Astrocyte (in vitro differentiated cells and primary cell): Measurements from ENCODE around the gene FUOM. TPM values are rescaled to one million over a fixed set of nuclear protein-coding genes. Genes with fewer than 3 reads are reported as not detected.

Experiments
- DNase-seq: peaks from one replicate; pipeline ENCODE4 v3.0.0-alpha.2; 2010; ENCODE audit warnings: low read depth
- FAIRE-seq: peaks from 2 replicates; lab custom pipeline; 2011; peaks lifted over from hg19 to GRCh38; lab: Jason Lieb, UNC
- H2AFZ ChIP-seq: 2 replicates; pipeline ENCODE4 v1.6.0; 2012; ENCODE audit warnings: low read depth, low read length, inconsistent platforms
- H3K27ac ChIP-seq: 2 replicates; pipeline ENCODE4 v1.5.1; 2011; ENCODE audit warnings: low read depth, low read length, inconsistent platforms
- H3K27me3 ChIP-seq: 2 replicates; pipeline ENCODE4 v1.6.0; 2011; ENCODE audit warnings: low read length, inconsistent platforms; ENCODE audit not compliant: insufficient read depth
- H3K36me3 ChIP-seq: 2 replicates; pipeline ENCODE4 v1.5.1; 2011; ENCODE audit warnings: low read length, inconsistent platforms; ENCODE audit not compliant: insufficient read depth
- H3K4me1 ChIP-seq: 2 replicates; pipeline ENCODE4 v1.5.1; 2011; ENCODE audit warnings: low read length, inconsistent platforms; ENCODE audit not compliant: insufficient read depth
- H3K4me2 ChIP-seq: 2 replicates; pipeline ENCODE4 v1.6.0; 2012; ENCODE audit warnings: low read length, inconsistent platforms
- H3K4me3 ChIP-seq: 2 replicates; pipeline ENCODE4 v1.5.1; 2011; ENCODE audit warnings: low read depth, mild to moderate bottlenecking, low read length, inconsistent platforms; ENCODE audit not compliant: insufficient read depth
- H3K79me2 ChIP-seq: 2 replicates; pipeline ENCODE4 v1.6.0; 2012; ENCODE audit warnings: mild to moderate bottlenecking, low read length, inconsistent platforms; ENCODE audit not compliant: insufficient read depth
- H3K9ac ChIP-seq: 2 replicates; pipeline ENCODE4 v1.6.0; 2012; ENCODE audit warnings: mild to moderate bottlenecking, low read length, inconsistent platforms
- H3K9me3 ChIP-seq: 2 replicates; pipeline ENCODE4 v1.5.1; 2012; ENCODE audit warnings: low read depth, mild to moderate bottlenecking, low read length, inconsistent platforms; ENCODE audit not compliant: insufficient read depth
- H4K20me1 ChIP-seq: 2 replicates; pipeline ENCODE4 v1.6.0; 2012; ENCODE audit warnings: low read length, inconsistent platforms; ENCODE audit not compliant: insufficient read depth
- H3K27ac Mint-ChIP-seq: one replicate; pipeline ENCODE4 v1.8.0; 2021; ENCODE audit warnings: mild to moderate bottlenecking, mixed read lengths; ENCODE audit not compliant: unreplicated experiment
- H3K27me3 Mint-ChIP-seq: one replicate; pipeline ENCODE4 v1.8.0; 2021; ENCODE audit warnings: low read depth, mixed read lengths; ENCODE audit not compliant: unreplicated experiment
- H3K36me3 Mint-ChIP-seq: one replicate; pipeline ENCODE4 v1.8.0; 2021; ENCODE audit warnings: low read depth, mixed read lengths; ENCODE audit not compliant: unreplicated experiment
- H3K4me1 Mint-ChIP-seq: one replicate; pipeline ENCODE4 v1.8.0; 2021; ENCODE audit warnings: low read depth, mixed read lengths; ENCODE audit not compliant: unreplicated experiment
- H3K4me3 Mint-ChIP-seq: one replicate; pipeline ENCODE4 v1.8.0; 2021; ENCODE audit warnings: mild to moderate bottlenecking, moderate library complexity, mixed read lengths; ENCODE audit not compliant: unreplicated experiment
- H3K9me3 Mint-ChIP-seq: one replicate; pipeline ENCODE4 v1.8.0; 2021; ENCODE audit warnings: mild to moderate bottlenecking, mixed read lengths; ENCODE audit not compliant: unreplicated experiment
- CTCF ChIP-seq: IDR thresholded peaks from 2 replicates; pipeline ENCODE4 v1.5.1; 2011; ENCODE audit warnings: low read depth, mild to moderate bottlenecking, inconsistent platforms, low read length, moderate library complexity; ENCODE audit not compliant: insufficient read depth
- EZH2 ChIP-seq: IDR thresholded peaks from 2 replicates; pipeline ENCODE4 v1.6.1; 2012; ENCODE audit warnings: mild to moderate bottlenecking, low read length, inconsistent platforms; ENCODE audit not compliant: insufficient read depth
- total RNA-seq: library from RNA; stranded (reverse); gene quantifications from 2 replicates; pipeline ENCODE4 v1.2.1, GENCODE V29; 2021

FUOM gene
- total RNA-seq, 1 donor from 2014 or later: 28.8 TPM

GRCh38 chr10:133391249-133391635 lies 33.4 kb upstream of the FUOM start:
- H3K4me2 ChIP-seq: no peak overlapping the region
- Mint-ChIP-seq H3K4me1 (peaks cover 6% of the 10 kb centered on the region), H3K4me3 (no peak overlapping the region), H3K27ac (no peak overlapping the region), H3K36me3 (peaks cover 13% of the 10 kb centered on the region), H3K27me3 (no peaks in the 10 kb centered on the region), H3K9me3 (no peaks in the 10 kb centered on the region)
- H3K79me2 ChIP-seq: peaks cover 23% of the 10 kb centered on the region
- no peaks in the 10 kb centered on the region for H3K27me3 ChIP-seq
- FAIRE-seq (no peak), DNase-seq (no peak)
- no peaks in the 10 kb centered on the region for H4K20me1 ChIP-seq
- TF ChIP-seq CTCF (no peak), EZH2 (no peak)
- no peak overlapping the region for H3K4me3 ChIP-seq
- H3K9ac ChIP-seq: no peak overlapping the region
- H3K9me3 ChIP-seq: no peaks in the 10 kb centered on the region
- H3K36me3 ChIP-seq: peaks cover 2% of the 10 kb centered on the region
- H3K4me1 ChIP-seq: peaks cover 6% of the 10 kb centered on the region
- H3K27ac ChIP-seq: no peak overlapping the region
- no peak overlapping the region for H2AFZ ChIP-seq

- Histone ChIP-seq H3K36me3 (no peaks in the 10 kb centered on the region), H3K27me3 (no peaks in the 10 kb centered on the region), H4K20me1 (no peaks in the 10 kb centered on the region), H3K27ac (no peak overlapping the region), H3K79me2 (peaks cover 18% of the 10 kb centered on the region), H2AFZ (no peak overlapping the region), H3K9me3 (no peaks in the 10 kb centered on the region), H3K4me2 (no peak overlapping the region), H3K9ac (no peak overlapping the region), H3K4me1 (peaks cover 5% of the 10 kb centered on the region), H3K4me3 (no peak overlapping the region)
- no peaks in the 10 kb centered on the region for H3K9me3 Mint-ChIP-seq
- H3K36me3 Mint-ChIP-seq: peaks cover 15% of the 10 kb centered on the region
- H3K27ac Mint-ChIP-seq: peak overlapping the region; percentile 54
- no peak overlapping the region for H3K4me3 Mint-ChIP-seq
- FAIRE-seq (no peak), DNase-seq (no peak)
- H3K27me3 Mint-ChIP-seq: no peaks in the 10 kb centered on the region
- H3K4me1 Mint-ChIP-seq: peaks cover 6% of the 10 kb centered on the region
- TF ChIP-seq CTCF (no peak), EZH2 (no peak)
Observed at GRCh38 chr10:133390597-133391248, 32.9 kb upstream of the FUOM start.
